Fibroblast of mammary gland (primary cell): ENCODE results near the gene RBM19.

ENCODE experiments used
- DNase-seq: peaks from one replicate; pipeline ENCODE4 v3.0.0-alpha.2; 2010; ENCODE audit warnings: low read depth
- H3K4me3 ChIP-seq: 2 replicates; pipeline ENCODE4 v1.5.1; 2011; ENCODE audit warnings: low read depth, mild to moderate bottlenecking, low read length, moderate library complexity; ENCODE audit not compliant: control insufficient read depth
- CTCF ChIP-seq: conservative IDR thresholded peaks from 2 replicates; pipeline ENCODE4 v1.5.1; 2011; ENCODE audit warnings: low read depth, low read length, inconsistent platforms; ENCODE audit not compliant: control insufficient read depth, insufficient read depth

Gene RBM19

GRCh38 chr12:113831476-113831875 lies 134.6 kb downstream of the RBM19 start:
- DNase-seq = no peak
- no peak for TF ChIP-seq CTCF
- no peak overlapping the region for H3K4me3 ChIP-seq

- DNase-seq = peak; percentile 8
- TF ChIP-seq CTCF = no peak
- no peak overlapping the region for H3K4me3 ChIP-seq
Measured at GRCh38 chr12:113831016-113831415, 135.1 kb downstream of the RBM19 start.

- H3K4me3 ChIP-seq = no peak overlapping the region
- no peak for DNase-seq
- TF ChIP-seq CTCF = no peak
Measured at GRCh38 chr12:113829212-113829611, 136.9 kb downstream of the RBM19 start.

- no peak for TF ChIP-seq CTCF
- DNase-seq = no peak
- no peak overlapping the region for H3K4me3 ChIP-seq
Measured at GRCh38 chr12:113827539-113828114, 138.5 kb downstream of the RBM19 start.

GRCh38 chr12:113826805-113827538 lies 139.2 kb downstream of the RBM19 start:
- H3K4me3 ChIP-seq = no peak overlapping the region
- no peak for TF ChIP-seq CTCF
- DNase-seq = no peak

- no peak for TF ChIP-seq CTCF
- H3K4me3 ChIP-seq = no peak overlapping the region
- DNase-seq = no peak
Measured at GRCh38 chr12:113825705-113826104, 140.4 kb downstream of the RBM19 start.
